ENCODE data around the gene WAS.
"Not testable (repeated sequence)": the region's sequence is repeated elsewhere in the genome, so short reads cannot be mapped to it uniquely, and the experiment has no call there.

WAS gene

GRCh38 chrX:48689208-48689920 is 5.8 kb downstream of the WAS start:
- H3K4me3 ChIP-seq (ENCODE audit: low read depth, low read length), result no peak overlapping the region

GRCh38 chrX:48691746-48692145 is 8.1 kb downstream of the WAS start:
- not testable (repeated sequence) for H3K4me3 ChIP-seq (ENCODE audit: low read depth, low read length)

More at GRCh38 chrX:48689208-48689920, 5.8 kb downstream of the WAS start:
- TF ChIP-seq CTCF (IDR thresholded peaks at IDR 0.05; ENCODE audit: low read depth, low read length), result no peak

GRCh38 chrX:48694776-48695533 is 11.4 kb downstream of the WAS start:
- no peak for TF ChIP-seq CTCF (IDR thresholded peaks at IDR 0.05; ENCODE audit: low read depth, low read length)
- no peak overlapping the region for H3K4me3 ChIP-seq (ENCODE audit: low read depth, low read length)

DNA sequence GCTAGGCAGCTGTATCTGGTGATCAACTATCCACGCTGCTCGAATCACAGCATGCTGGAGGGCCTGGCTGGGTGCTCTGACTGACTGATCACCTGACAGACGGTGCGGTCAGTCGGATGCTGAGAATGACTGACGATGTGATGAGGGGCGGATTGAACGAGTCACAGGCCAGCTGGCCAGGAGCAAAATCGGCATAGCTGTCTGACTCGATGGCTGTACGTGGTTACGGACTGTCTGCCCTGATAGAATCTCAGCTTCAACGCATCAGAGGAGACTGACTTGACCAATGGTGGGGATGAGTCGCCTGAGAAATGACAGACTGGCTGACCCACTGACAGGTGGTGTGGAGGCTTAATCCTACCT is 11.9 kb downstream of the WAS start:
- TF ChIP-seq CTCF (IDR thresholded peaks at IDR 0.05; ENCODE audit: low read depth, low read length), result no peak
- H3K4me3 ChIP-seq (ENCODE audit: low read depth, low read length), result peak overlapping the region; percentile 67

DNA sequence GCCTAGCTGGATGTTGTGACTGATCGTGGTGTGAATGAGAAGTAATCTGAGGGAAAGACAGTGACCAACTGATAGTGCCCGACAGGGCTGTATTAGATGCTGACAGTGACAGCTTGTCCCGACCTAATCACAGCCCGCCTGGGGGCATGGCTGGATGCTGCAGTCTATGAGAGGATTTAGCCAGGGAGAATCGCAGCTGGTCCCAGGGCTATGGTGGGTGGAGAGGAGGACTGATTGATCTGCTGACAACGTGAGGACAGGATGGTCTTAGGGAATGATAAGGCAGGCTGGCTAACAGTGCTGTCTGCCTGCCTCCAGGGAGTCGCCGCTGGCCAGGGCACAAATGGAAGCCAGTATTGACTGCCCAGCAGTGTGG is 12.3 kb downstream of the WAS start:
- peak overlapping the region; percentile 67 for H3K4me3 ChIP-seq (ENCODE audit: low read depth, low read length)
- no peak for TF ChIP-seq CTCF (IDR thresholded peaks at IDR 0.05; ENCODE audit: low read depth, low read length)

DNA sequence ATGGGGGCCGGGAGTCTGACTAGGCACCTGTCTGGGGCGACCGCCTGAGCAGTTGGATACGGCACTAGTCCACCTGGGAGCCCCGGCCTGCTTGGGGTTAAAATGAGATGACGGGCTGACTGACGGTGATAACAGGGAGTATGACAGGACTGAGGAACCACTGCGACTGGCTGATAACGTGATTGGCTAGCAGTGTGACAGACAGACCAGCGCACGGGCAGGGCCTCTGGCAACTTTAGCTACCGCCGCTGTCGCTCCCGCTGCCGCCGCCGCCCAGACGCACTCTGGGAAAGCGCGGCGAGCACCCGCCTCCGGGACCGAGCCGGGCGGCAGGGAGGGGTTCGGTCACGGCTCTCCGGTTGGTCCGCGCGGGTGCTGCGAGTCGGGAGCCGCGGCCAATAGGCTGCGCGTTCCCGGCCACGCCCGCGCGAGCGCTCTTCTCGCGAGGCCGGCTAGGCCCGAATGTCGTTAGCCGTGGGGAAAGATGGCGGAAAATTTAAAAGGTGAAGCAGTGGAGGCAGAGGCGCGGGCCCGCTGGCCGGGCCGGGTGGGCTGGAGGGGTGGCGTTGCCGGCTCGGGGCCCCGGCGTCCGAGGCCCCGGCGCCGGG is 12.8 kb downstream of the WAS start, which contains the start of gene SUV39H1:
TSS of gene SUV39H1 (plus strand) at position 434 of the 608 bp plus-strand sequence. CDS start at position 485, 51 bp downstream.
- H3K4me3 ChIP-seq (ENCODE audit: low read depth, low read length), result peak within 1 kb of the TSS; percentile 67
- no peak for TF ChIP-seq CTCF (IDR thresholded peaks at IDR 0.05; ENCODE audit: low read depth, low read length)

DNA sequence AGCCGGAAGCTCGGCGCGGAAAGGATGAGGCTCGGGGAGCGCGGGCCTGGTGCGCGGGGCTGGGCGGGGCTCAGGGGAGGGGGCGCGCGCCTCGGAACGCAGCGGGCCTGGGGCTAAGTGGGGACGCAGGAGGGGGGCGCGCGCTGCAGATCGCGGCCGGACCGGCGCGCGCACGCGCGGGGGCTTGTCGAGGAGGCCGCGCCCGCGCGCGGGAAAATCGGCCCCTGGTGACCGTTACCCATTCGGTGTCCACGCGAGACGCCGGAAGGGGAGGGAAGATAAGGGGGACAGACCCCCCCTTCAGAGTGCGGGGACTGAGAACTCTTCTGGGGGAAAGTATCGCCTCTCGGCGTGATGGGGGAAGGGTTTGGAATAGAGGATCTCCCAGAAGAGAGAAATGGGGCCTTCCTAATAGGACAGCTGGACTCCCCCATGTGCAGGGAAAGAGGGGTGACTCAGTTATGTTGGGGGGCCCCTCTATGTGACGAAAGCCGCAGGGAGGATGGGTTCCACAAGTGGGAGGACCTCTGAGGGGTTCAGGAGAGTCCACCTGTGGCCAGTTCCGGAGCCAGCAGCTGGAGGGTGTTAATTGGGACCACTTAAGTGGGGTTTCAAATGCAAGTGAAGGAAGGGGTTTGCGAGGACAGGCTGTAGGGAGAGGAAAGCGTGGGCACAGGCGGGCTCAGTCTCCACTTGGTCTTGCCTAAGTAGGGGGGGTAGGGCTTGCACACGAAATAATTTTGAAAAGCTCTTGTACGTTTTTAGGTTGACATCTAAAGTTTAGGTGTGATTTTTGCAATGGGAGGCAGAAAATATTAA is 13.5 kb downstream of the WAS start:
- H3K4me3 ChIP-seq (ENCODE audit: low read depth, low read length), result peak overlapping the region; percentile 67
- no peak for TF ChIP-seq CTCF (IDR thresholded peaks at IDR 0.05; ENCODE audit: low read depth, low read length)
